NCI-H1092 treated with DMSO at 0.1 percent for 48 hours (cell line): ENCODE results near the gene WNT2B.

Experiments
- DNase-seq: peaks from one replicate; lab custom pipeline; 2025; lab: John Stamatoyannopoulos, UW

Gene WNT2B

GRCh38 chr1:112527266-112528010 lies 18.7 kb downstream of the WNT2B start:
- DNase-seq = no peak

DNA sequence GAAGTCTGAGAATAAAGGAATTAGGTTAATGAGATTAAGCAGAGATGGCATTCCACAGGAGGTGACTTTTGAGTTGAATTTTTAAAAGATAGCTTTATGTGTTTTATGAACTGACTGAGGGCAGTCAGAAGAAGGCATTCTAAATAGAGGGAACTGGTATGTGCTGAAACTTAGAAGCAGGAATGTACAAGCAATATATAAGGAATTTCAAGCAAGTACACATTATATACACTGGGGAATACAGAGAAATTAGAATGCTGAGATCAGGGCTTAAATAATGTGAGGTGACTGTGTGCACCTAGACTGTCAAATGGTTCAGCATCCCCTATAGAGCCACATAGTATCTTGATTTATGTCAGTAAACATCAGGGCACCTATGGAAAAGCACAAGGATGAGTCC lies 19.3 kb downstream of the WNT2B start:
- DNase-seq = no peak

GRCh38 chr1:112529301-112529700 lies 20.5 kb downstream of the WNT2B start:
- DNase-seq = no peak

- no peak for DNase-seq
Measured at GRCh38 chr1:112530832-112531231, 22.1 kb downstream of the WNT2B start.

DNA sequence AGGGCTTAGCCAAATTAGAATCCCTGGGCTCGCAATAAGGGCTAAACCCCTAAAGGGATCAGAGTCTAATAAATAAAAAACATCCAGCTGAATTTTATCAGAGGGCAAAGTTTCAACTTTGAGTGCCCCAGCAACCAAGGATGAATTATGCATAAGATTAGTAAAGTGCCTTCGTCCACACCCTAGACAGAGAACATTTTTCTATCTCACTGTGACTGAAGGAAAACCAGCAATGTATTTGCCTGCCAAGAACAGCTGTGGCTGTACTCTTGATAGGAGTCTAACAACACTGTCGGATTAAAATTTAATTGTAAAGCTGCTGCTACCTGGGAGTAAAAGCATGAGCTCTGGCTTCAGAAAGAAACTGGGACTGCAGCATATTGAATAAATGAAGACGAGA lies 23.3 kb downstream of the WNT2B start:
- no peak for DNase-seq

DNA sequence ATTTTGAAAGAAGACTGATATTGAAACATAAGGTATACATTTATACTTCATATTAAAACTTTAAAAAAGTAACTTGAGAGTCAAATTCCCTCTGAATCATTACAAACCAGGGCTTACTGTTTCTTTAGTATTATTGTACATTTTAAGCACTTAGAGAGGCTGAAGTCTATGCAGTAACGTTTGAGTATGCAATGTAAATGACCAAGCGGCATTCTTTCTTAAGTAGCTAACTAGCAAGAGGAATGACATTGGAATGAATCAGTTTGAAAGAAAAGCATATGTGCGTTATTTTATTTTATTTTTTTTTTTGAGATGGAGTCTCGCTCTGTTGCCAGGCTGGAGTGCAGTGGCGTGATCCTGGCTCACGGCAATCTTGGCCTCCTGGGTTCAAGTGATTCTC lies 24.3 kb downstream of the WNT2B start:
- no peak for DNase-seq

DNA sequence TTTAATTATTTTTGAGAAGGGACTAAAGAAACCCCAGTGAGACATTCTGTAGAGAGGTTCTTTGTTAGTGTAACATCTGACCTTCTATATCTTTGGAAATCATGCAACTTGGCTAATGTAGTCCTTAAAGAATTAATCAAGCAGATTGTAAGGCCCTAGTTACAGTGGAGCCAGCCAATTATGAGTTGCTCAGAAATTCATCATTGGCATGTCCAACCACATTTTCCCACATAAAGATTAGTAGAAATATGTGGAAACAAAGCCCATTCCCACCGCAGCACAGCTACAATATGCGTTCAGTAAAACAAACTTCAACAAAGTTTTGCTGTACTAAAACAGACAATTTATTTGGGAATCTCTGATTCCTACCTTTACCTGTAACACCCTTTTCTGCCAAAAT lies 27.8 kb downstream of the WNT2B start:
- no peak for DNase-seq

GRCh38 chr1:112537456-112537855 lies 28.7 kb downstream of the WNT2B start:
- no peak for DNase-seq

- no peak for DNase-seq
Measured at GRCh38 chr1:112538883-112539282, 30.1 kb downstream of the WNT2B start.

DNA sequence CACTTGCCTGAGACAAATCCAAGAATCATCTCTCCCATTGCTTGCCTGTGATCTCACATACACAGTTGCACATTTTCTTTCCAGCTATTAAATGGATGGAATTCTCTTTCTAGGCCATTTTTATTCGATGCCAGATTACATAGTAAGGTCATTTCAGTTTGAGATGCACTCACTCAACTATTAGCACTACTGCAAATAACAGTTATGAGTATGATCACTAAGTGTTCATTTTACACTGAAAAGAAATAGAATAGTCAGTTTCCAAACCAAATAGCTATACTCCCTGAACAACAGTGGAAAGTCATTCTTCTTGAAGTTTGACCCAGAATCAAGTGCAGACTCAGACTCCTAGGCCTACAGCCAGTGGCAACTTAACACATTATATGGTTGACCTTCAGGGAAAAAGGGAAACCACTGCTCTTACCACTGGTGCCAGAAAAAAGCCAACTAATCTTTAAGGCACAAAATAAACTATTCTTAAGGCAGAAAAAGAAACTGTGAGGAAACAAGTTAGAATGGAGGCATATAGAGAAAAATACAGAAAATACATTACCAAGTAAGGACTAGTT lies 31.5 kb downstream of the WNT2B start:
- no peak for DNase-seq

DNA sequence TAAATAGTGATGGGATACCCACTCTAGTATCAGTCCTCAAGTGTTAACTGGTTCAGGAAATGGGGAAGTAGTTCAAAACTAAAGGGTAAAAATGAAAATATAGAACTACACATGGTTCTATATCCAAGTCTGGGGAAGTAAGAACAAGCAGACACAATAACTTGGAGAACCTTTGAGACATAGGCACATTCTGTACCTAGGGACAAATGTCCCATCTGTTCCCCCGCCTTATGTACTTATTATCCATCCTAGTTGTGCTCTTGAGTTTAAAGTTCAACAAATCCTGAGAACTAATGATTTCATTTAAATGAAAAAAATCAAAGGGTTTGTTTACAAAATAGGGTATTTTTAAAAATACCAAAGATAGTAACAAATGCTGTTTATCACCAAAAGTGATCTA lies 32.5 kb downstream of the WNT2B start:
- no peak for DNase-seq

- no peak for DNase-seq
Measured at GRCh38 chr1:112542206-112542973, 33.6 kb downstream of the WNT2B start.

DNA sequence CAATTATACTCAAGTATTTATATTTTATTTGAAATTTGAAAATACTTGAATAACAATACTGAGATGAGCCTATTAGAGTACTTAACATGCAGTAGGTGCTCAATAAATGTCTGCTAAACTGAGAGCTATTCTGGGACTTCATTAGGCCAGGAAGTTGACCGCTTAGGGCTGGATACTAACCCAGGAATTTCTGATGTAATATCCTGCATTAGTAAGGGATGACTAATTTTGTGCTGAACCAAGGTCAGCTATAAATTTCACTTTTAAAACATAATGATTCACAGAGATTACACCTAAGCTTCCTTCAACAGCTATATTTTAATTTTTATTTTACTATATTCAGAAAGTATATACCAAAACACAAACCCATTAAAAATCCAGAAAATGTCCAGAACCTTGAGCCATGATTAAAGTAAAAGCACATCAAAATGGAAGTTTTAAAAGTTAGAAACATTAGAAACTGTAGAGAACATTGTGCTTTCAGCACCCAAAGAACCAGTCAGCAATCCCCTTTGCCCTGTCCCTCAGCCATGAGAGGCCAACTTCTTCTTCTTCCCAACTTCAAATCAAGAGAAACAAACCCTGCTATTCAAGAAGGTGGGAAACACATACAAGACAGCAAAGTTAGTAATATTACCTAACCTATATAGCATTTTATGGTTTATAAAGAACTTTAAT lies 35.4 kb downstream of the WNT2B start:
- DNase-seq = no peak

DNA sequence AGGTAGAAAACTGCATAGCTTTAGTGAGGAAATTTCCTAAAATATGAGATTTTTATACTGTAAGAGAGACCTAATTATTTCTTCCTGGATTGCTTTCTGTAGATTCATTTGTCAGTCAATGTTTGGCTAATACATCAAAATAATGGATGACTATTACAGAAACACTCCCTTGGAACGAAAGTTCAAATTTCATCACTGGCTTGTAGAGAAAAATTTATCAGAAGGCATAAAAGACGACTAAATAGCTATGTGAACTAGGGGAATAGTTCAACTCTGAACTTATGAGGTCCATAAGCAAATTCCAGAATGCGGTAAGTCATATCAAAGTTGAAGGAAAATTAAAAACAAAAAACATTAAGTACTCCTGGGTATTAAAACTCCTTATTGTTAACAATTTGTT lies 36.0 kb downstream of the WNT2B start:
- no peak for DNase-seq

DNA sequence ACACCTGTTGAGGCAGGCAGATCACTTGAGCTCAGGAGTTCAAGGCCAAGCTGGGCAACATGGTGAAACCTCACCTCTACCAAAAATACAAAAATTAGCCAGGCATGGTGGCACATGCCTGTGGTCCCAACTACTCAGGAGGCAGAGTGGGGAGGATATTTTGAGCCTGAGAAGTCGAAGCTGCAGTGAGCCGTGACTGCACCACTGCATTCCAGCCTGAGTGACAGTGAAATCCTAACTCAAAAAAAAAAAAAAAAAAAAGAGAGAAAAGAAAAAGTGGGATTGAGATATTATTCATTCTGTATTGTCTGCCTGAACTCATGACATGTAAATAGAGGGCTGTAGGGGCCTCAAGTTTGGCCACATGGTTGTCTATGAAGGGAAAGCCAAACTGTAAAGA lies 37.3 kb downstream of the WNT2B start:
- no peak for DNase-seq

- DNase-seq = no peak
Measured at GRCh38 chr1:112548547-112548946, 39.8 kb downstream of the WNT2B start.

- no peak for DNase-seq
Measured at GRCh38 chr1:112549590-112549989, 40.8 kb downstream of the WNT2B start.

- no peak for DNase-seq
Measured at GRCh38 chr1:112554411-112554810, 45.6 kb downstream of the WNT2B start.

- no peak for DNase-seq
Measured at GRCh38 chr1:112557385-112557784, 48.6 kb downstream of the WNT2B start.

- no peak for DNase-seq
Measured at GRCh38 chr1:112558634-112559033, 49.9 kb downstream of the WNT2B start.

- DNase-seq = no peak
Measured at GRCh38 chr1:112563341-112563740, 54.6 kb downstream of the WNT2B start.

DNA sequence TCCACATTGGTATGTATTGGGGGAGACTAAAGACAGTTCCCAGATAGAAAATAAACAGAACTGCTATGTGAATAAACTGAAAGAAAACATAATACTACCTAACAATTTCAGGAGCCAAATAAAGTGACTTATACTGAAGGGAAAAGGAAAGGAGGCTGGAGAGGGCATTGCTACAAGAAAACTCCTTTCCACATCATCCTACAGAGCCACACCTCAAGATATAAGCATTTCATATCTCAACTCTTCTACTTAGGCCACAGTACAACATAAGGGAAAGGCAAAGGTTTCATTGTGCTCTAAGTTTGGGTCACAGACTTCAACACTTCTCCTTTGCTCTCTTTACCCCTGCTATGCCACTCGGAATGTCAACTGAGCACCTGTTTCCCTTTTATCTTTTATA lies 55.3 kb downstream of the WNT2B start:
- no peak for DNase-seq

DNA sequence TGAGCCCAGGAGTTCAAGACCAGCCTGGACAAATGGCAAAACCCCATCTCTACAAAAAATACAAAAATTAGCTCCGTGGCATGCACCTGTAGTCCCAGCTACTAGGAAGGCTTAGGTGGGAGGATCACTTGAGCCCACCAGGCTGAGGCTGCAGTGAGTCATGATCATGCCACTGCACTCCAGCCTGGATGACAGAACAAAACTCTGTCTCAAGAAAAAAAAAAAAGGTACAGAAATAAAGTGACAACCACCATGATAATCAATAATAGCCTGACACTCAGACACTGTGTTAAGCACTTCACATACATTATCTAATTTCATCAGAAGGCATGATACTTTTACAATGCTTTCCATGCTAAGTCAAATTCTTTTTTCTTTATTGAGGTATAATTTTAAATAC lies 57.0 kb downstream of the WNT2B start:
- no peak for DNase-seq
